NCI-H187 treated with DMSO at 0.1 percent for 48 hours (cell line): ENCODE data around the gene OR4D2.

ENCODE experiments used
- DNase-seq: peaks from one replicate; lab custom pipeline; 2025; lab: John Stamatoyannopoulos, UW

Gene OR4D2

GRCh38 chr17:58174871-58175270 lies 8.1 kb downstream of the OR4D2 start:
- DNase-seq: no peak

- DNase-seq: no peak
Measured at GRCh38 chr17:58176200-58176599, 9.4 kb downstream of the OR4D2 start.

- no peak for DNase-seq
Measured at GRCh38 chr17:58181796-58182195, 15.0 kb downstream of the OR4D2 start.

GRCh38 chr17:58183514-58183913 lies 16.7 kb downstream of the OR4D2 start:
- DNase-seq: no peak

- no peak for DNase-seq
Measured at GRCh38 chr17:58184308-58184985, 17.7 kb downstream of the OR4D2 start.

GRCh38 chr17:58184986-58185761 lies 18.4 kb downstream of the OR4D2 start:
- DNase-seq: no peak

- no peak for DNase-seq
Measured at GRCh38 chr17:58186591-58186990, 19.8 kb downstream of the OR4D2 start.

GRCh38 chr17:58187063-58187462 lies 20.3 kb downstream of the OR4D2 start:
- DNase-seq: no peak

- DNase-seq: no peak
Measured at GRCh38 chr17:58187675-58188074, 20.9 kb downstream of the OR4D2 start.

GRCh38 chr17:58189436-58190146 lies 22.8 kb downstream of the OR4D2 start:
- no peak for DNase-seq

GRCh38 chr17:58191241-58191896 lies 24.6 kb downstream of the OR4D2 start:
- DNase-seq: no peak

GRCh38 chr17:58192612-58193011 lies 25.8 kb downstream of the OR4D2 start, which contains the start of gene EPX:
Gene EPX, plus strand, starts transcription at chr17:58192726. Its CDS starts 121 bp downstream, at chr17:58192847.
- no peak for DNase-seq

GRCh38 chr17:58193641-58194255 lies 27.0 kb downstream of the OR4D2 start:
- DNase-seq: no peak

- DNase-seq: no peak
Measured at GRCh38 chr17:58195518-58196123, 28.8 kb downstream of the OR4D2 start.

GRCh38 chr17:58196610-58197009 lies 29.8 kb downstream of the OR4D2 start:
- DNase-seq: no peak

GRCh38 chr17:58200024-58200633 lies 33.3 kb downstream of the OR4D2 start:
- no peak for DNase-seq

GRCh38 chr17:58202859-58203258 lies 36.1 kb downstream of the OR4D2 start:
- DNase-seq: no peak

- DNase-seq: no peak
Measured at GRCh38 chr17:58204796-58205195, 38.0 kb downstream of the OR4D2 start.

- DNase-seq: no peak
Measured at GRCh38 chr17:58205936-58206335, 39.2 kb downstream of the OR4D2 start.

GRCh38 chr17:58207451-58207850 lies 40.7 kb downstream of the OR4D2 start:
- DNase-seq: no peak

- no peak for DNase-seq
Measured at GRCh38 chr17:58208344-58208743, 41.6 kb downstream of the OR4D2 start.
